ENCODE measurements around the gene DST.

- TF ChIP-seq CTCF (IDR thresholded peaks at IDR 0.05; ENCODE audit: low read length): no peak
- TF ChIP-seq EZH2 (IDR thresholded peaks at IDR 0.05; ENCODE audit: borderline replicate concordance, low read length): no peak
Measured at GRCh38 chr6:56478202-56478601, 164.5 kb downstream of the DST start.
